ENCODE results near the gene DSTN.

GRCh38 chr20:17598013-17598550 is 28.2 kb downstream of the DSTN start:
- no peak for TF ChIP-seq POLR2AphosphoS5 (IDR thresholded peaks at IDR 0.05; ENCODE audit: low read depth)
- no peak for TF ChIP-seq CTCF (IDR thresholded peaks at IDR 0.05; ENCODE audit: insufficient read depth, low read length)
- TF ChIP-seq, protein P1, sequence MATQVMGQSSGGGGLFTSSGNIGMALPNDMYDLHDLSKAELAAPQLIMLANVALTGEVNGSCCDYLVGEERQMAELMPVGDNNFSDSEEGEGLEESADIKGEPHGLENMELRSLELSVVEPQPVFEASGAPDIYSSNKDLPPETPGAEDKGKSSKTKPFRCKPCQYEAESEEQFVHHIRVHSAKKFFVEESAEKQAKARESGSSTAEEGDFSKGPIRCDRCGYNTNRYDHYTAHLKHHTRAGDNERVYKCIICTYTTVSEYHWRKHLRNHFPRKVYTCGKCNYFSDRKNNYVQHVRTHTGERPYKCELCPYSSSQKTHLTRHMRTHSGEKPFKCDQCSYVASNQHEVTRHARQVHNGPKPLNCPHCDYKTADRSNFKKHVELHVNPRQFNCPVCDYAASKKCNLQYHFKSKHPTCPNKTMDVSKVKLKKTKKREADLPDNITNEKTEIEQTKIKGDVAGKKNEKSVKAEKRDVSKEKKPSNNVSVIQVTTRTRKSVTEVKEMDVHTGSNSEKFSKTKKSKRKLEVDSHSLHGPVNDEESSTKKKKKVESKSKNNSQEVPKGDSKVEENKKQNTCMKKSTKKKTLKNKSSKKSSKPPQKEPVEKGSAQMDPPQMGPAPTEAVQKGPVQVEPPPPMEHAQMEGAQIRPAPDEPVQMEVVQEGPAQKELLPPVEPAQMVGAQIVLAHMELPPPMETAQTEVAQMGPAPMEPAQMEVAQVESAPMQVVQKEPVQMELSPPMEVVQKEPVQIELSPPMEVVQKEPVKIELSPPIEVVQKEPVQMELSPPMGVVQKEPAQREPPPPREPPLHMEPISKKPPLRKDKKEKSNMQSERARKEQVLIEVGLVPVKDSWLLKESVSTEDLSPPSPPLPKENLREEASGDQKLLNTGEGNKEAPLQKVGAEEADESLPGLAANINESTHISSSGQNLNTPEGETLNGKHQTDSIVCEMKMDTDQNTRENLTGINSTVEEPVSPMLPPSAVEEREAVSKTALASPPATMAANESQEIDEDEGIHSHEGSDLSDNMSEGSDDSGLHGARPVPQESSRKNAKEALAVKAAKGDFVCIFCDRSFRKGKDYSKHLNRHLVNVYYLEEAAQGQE (IDR thresholded peaks at IDR 0.05; ENCODE audit: insufficient replicate concordance, low read depth), result no peak
- no peak for TF ChIP-seq GABPA (IDR thresholded peaks at IDR 0.05; ENCODE audit: low read depth)
- no peak for TF ChIP-seq SPI1 (IDR thresholded peaks at IDR 0.05; ENCODE audit: borderline replicate concordance, low read depth)

Measured in HL-60 (cell line).